Retina (tissue), 1 donor: ENCODE measurements around the gene FAM98A.

ENCODE experiments used
- DNase-seq: peaks from one replicate; pipeline ENCODE4 v3.0.0-alpha.2; 2016

Gene FAM98A

DNA sequence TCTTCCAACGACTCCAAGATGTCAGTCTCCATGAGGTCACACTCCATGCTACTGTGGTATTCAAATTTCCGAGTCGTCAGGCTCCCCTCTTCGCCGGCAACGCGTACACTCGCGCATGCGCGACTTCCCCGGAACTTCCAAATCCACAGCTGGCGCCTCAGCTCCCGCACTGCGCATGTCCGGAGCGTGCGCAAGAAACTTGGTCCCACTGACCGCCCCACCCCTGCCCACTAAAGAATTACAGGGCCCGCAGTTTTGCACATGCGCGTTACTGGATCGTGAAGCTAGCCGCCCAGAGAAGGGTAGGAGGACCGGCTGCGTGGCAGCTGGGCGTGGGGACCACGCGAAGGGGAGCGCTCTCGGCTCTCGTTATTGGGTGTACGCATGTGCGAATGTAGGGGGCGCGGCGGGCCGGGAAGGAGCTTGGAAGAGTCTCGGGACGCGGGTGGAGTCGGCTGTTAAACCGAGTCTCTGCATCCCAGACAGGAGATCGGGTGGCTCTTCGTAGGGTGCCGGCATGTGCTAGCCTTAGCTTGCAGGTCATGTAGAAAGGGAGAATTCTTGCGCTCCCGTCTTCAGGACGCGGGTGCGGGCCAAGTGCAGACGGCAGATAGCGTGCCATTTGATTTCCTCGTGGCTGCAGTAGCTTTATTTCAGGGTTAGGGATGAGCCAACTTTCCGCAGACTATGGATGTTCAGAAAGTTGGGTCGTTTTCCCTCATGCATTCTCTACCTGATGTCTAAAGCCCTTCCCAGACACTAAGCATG lies at the start of gene FAM98A:
Gene FAM98A, minus strand, starts transcription at position 125 of the 768 bp plus-strand sequence. Its CDS starts 78 bp downstream, at position 47.
- peak; percentile 97 for DNase-seq

DNA sequence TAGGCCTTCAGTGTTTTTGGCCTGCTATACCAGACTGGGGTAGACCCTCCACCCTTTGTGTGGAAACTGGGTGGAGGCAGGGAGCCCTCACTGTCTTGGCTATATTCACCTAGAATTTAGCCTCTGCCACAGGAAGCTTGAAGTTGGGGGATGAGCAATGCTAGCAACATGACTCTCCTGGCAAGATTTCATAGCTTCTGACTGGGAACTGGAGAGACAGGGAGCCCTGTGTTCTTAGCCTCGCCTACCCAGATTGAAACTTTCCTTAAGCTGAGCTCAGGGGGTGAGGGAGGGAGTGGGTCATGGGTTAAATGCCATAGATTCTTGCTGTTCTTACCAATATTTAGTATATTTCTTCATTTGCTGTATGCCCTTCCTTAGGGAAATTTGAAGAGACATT lies 46.8 kb upstream of the FAM98A start:
- no peak for DNase-seq

- no peak for DNase-seq
Measured at GRCh38 chr2:33644215-33644614, 45.1 kb upstream of the FAM98A start.

DNA sequence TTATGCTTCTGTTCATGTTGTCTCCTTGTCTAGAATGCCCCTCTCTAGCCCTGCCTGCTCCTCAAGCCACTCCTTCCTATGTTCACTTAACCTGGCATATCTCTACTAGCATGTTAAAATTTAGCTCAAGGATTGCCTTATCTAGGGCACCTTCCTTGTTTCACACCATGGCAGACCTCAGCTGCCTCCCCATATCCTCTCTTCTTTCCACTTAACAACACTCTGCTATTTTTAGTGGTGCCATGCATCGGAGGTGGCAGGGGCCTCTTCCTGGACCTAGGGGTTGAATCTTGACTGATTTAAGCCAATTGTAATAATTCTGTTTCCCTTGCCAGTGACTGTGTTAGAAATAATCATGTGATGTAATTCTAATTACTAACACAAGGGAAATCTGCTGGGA lies 36.9 kb upstream of the FAM98A start:
- DNase-seq = no peak

DNA sequence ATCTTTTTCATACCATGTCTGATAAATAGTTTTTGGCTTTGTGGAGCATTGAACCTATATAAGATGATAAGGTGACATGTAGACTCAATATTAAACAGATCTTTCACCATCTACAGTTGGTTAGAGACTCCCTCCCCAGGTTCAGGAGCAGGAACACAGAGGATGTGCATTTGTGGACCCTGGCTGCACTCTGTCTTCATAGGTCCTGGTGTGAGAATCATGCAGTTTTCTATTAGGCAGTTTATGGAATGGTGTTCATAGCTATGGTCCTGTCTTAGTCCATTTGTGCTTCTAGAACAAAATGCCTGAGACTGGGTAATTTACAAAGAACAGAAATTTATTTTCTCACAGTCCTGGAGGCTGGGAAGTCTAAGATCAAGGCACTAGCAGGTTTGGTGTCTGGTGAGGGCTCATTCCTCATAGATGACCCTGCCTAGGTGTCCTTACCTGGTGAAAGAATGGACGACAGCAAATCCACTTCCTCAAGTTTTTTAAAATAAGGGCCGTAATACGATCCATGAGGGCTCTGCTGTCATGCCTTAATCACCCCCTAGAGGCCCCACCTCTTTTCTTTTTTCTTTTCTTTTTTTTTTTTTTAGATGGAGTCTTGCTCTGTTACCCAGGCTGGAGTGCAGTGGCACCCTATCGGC lies 35.3 kb upstream of the FAM98A start:
- DNase-seq = no peak

GRCh38 chr2:33633315-33633714 lies 34.2 kb upstream of the FAM98A start:
- DNase-seq = no peak

DNA sequence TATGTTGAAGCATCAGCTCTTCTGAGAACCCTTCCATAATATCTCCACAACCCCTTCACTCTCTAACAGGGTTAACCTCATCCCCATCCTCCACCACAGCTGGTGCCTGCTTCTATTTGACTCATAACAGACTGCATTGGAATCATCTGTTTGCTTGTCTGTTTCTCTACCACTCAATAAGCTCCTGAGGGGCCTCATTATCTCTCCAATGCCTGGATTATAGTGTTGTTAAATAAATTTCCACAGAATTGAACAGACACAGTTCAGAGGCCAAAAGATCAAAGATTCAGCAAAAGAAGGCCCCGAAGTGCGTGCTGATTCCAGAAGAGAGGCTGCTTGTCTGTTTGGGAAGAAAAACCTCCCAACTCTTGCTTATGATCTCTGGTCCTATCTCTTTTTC lies 33.7 kb upstream of the FAM98A start:
- DNase-seq = peak; percentile 3

DNA sequence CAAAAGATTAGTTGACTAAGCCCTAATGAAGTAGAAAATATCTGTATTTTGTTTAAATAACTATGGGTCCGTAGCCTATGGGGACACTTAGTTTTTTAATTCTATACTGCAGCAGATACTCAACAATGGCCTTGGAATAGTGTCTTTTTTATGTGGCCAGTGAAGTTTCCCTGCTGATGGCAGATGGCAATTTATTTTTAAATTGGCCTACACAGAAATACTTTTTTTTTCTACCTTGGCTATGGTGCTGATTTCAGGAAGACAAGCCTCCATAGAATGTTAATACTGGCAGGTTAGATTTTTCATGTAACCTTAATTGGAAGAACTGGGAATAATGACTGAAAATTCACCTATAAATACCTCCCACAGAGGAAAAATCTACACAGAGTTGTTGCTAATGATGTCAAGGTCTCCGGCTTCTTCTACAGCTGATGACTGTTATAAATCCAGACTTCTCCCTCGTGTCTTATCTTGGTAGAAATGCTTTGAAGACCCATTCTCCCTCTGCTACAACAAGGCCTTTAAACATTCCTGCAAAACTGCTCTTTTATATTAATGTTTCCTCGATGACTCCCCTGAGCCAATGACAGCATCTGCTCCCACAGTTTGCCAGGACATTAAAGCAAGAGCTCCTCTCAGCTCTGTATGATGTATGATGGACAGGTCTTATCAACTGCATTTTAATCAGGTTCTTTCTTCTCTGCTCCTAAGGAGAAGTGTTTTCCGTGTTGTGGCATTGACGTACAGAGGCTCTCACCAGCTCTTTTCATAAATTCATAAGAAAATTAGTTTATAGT lies 29.1 kb upstream of the FAM98A start:
- DNase-seq = no peak

DNA sequence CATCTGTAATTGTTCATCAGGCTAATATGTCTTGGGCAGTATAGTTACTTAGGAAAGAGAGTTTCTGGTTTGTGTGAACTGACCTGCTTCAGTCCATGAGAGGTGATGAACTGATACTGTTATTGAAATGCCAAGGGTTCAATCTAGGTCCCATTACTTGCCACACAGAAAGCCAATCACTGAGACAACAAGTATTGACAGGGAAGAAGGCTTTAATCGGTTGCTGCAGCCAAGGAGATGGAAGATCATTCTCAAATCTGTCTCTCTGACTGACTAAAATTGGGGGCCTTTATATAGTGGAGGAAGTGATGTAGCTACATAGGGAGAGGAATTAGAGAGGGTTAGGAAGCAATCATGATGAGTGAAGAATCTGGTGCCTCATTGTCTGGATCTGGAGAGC lies 19.9 kb upstream of the FAM98A start:
- DNase-seq = no peak

GRCh38 chr2:33617989-33618388 lies 18.9 kb upstream of the FAM98A start:
- DNase-seq = no peak

GRCh38 chr2:33617401-33617800 lies 18.3 kb upstream of the FAM98A start:
- no peak for DNase-seq

DNA sequence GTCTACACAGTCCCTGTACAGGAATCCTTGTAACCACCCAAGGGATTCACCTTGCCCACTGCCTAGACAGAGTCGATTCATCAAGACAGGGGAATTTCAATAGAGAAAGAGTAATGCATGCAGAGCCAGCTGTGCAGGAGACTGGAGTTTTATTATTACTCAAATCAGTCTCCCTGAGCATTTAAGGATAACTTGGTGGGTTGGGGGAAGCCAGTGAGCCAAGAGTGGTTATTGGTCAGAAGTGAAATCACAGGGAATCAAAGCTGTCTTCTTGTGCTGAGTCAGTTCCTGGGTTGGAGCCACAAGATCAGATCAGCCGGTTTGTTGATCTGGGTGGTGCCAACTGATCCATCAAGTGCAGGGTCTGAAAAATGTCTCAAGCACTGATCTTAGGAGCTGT lies 17.8 kb upstream of the FAM98A start:
- DNase-seq = no peak

DNA sequence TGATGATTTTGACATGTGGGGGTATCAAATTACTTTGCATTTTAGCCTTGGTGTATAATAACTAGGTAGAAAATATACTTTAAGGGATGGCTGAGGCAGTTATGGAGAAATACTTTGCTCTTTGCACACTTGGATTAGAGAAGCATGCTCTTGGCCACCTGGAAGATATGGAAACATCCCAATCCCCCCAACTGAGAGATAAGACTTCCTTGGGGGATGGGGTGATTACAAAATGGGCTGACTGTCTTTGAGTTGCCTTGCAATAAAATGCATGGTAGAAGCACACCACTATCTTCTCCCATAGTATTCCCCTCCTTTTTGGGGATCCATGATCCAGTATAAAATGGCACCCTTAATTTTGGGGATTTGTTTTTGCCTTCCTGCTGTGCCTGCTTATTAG lies 15.1 kb upstream of the FAM98A start:
- no peak for DNase-seq

GRCh38 chr2:33607905-33608304 lies 8.8 kb upstream of the FAM98A start:
- no peak for DNase-seq

DNA sequence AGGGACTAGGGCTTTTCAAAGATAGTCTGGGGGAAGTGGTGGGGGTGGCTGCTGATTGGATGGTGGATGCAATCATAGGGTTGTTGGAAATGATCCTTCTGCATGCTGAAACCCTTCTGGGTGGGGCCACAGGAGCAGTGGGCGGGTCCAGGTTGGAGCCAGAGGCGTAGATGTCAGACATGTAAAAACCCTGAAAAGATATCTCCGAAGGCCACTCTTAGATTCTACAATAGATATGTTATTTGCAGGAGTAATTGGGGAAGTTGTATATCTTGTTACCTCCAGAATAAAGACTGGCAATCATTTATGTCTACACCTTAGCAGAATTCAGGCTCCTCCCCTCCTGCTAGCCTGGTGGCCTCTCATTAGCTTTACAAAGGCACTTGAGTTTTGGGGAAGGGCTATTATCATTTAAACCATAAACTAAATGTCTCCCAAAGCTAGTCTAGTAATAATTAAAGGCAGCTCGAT lies 8.2 kb upstream of the FAM98A start:
- no peak for DNase-seq

- no peak for DNase-seq
Measured at GRCh38 chr2:33606622-33607021, 7.5 kb upstream of the FAM98A start.

DNA sequence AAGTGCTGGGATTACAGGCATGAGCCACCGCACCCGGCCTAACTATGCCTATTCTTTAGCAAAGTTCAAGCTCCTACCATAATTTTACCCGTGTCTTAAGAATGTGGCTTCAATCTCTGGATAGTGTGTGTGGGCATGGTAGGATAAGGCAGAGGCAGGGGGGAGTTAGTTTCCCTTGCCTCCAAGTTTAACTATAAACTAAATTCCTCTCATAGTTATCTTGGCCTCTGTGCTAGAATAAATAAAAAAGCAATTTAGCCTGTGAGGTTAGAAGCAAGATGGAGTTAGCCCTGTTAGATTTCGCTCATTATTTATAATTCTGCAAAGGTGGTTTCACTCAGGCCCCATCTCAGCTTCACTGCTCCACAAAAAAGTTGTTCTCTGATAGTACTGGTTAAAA lies 7.0 kb upstream of the FAM98A start:
- DNase-seq = no peak

GRCh38 chr2:33605056-33605455 lies 6.0 kb upstream of the FAM98A start:
- DNase-seq = no peak

DNA sequence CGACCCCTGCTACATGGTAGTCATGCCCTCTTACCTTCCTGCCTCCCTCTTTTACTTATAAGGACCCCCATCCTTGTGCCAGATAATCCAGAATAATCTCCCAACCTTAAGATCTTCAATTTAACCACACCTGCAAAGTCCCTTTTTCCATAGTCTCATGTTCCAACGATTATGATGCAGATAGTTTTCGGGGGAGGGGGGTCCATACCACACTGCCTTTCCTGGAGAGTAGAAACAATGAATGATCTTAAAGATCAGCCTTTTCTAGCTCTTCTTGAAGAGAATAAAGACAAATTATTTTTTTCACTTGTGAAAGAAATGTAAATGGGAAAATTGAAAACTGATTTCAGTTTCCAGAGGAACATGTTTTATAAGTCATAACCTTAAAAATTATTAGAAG lies 4.3 kb upstream of the FAM98A start:
- DNase-seq = no peak

DNA sequence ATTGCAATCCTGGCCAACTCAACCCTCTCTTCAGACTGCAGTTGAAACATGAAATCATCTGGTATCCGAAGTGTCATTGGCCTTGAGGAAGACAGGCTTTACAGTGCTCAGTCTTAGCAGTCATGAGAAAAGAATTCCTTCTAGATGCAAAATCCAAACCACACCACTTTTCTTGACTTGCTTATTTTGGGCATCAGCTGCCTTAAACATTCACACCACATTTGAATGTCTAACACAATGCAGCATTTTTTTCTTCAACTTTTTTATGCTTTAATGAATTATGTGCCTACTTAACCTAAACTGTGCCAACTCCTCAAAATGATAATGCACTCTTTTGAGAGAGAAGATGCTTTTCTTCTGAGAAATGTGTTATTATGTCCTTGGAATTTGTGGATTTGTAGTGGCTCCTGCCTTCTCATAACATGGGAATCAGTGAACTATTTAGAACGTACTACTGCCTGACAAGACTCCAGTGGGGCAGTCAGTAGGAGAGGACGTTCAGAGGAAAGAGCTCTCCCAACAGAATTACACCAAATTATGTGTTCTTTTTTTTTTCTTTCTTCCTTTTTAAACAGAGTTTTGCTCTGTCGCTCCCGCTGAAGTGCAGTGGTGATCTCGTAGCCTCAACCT lies 3.2 kb upstream of the FAM98A start:
- no peak for DNase-seq

DNA sequence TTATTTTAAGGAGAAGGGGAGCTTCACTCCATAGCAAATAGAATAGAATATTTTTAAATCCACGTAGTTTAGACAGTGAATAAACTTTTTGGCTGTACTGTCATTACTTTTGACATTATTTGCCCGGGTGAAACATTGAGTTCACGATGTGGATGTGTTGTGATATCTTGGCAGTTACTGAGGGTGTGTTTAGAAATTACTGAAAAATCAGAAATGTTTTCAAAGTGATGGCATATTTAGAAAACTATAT lies 769 bp upstream of the FAM98A start:
- no peak for DNase-seq

GRCh38 chr2:33598561-33599174 lies 431 bp downstream of the FAM98A start:
- DNase-seq = no peak

DNA sequence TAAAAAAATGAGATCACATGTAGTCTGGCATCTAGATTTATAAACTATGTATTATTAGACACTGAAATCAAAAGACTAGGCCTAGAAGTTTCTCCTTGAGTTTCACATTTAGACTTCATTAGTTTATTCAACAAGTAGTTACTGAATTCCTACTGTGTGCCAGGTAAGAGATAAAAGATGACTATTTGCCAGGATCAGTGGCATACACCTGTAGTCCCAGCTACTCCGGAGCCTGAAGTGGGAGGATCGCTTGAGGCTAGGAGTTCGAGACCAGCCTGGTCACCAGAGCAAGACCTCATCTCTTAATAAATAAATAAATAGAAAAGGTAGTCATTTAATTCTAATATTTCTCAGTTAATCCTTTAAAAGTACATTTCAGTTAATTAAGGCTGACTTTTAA lies 2.1 kb downstream of the FAM98A start:
- no peak for DNase-seq
